KG1 (cell line): ENCODE data around the gene PLXND1.

Experiments
- DNase-seq: peaks from one replicate; lab custom pipeline; 2025; lab: John Stamatoyannopoulos, UW

The PLXND1 gene

GRCh38 chr3:129626744-129627349, 20.4 kb upstream of the PLXND1 start:
- no peak for DNase-seq

GRCh38 chr3:129625072-129625874, 18.8 kb upstream of the PLXND1 start:
- DNase-seq = no peak

GRCh38 chr3:129624347-129625071, 18.0 kb upstream of the PLXND1 start:
- DNase-seq = no peak

GRCh38 chr3:129623447-129624118, 17.1 kb upstream of the PLXND1 start:
- DNase-seq = no peak

GRCh38 chr3:129622933-129623332, 16.5 kb upstream of the PLXND1 start:
- no peak for DNase-seq

GRCh38 chr3:129622226-129622874, 15.9 kb upstream of the PLXND1 start:
- DNase-seq = no peak

- DNase-seq = no peak
These were observed 15.2 kb upstream of the PLXND1 start for GRCh38 chr3:129621626-129622225.

GRCh38 chr3:129620828-129621559, 14.5 kb upstream of the PLXND1 start:
- no peak for DNase-seq

GRCh38 chr3:129619726-129620162, 13.3 kb upstream of the PLXND1 start:
- DNase-seq = no peak

GRCh38 chr3:129618901-129619671, 12.6 kb upstream of the PLXND1 start:
- no peak for DNase-seq

- no peak for DNase-seq
These were observed 11.8 kb upstream of the PLXND1 start for GRCh38 chr3:129618186-129618820.

- DNase-seq = no peak
These were observed 11.1 kb upstream of the PLXND1 start for GRCh38 chr3:129617381-129618185.

GRCh38 chr3:129616713-129617112, 10.2 kb upstream of the PLXND1 start:
- DNase-seq = no peak

GRCh38 chr3:129616291-129616690, 9.8 kb upstream of the PLXND1 start:
- DNase-seq = no peak

- DNase-seq = no peak
These were observed 9.3 kb upstream of the PLXND1 start for GRCh38 chr3:129615751-129616281.

GRCh38 chr3:129614927-129615363, 8.5 kb upstream of the PLXND1 start:
- no peak for DNase-seq

- DNase-seq = no peak
These were observed 8.0 kb upstream of the PLXND1 start for GRCh38 chr3:129614435-129614834.

GRCh38 chr3:129613367-129613740, 6.9 kb upstream of the PLXND1 start:
- DNase-seq = no peak
